Suprapubic skin (tissue), 3 donors: ENCODE data around the gene SETD5.

ENCODE experiments used
- EP300 ChIP-seq: sonication (generic); formaldehyde crosslinking; IDR thresholded peaks from one replicate; pipeline ENCODE4 v1.6.1; 2017; ENCODE audit warnings: antibody characterized with exemption
- TF ChIP-seq, protein P1 (sequence below), 2 donors: fragments of 200-600 bp in 1 of 2; fragments of 450-650 bp in 1 of 2; sonication (generic) in 1 of 2; IDR thresholded peaks; one replicate each; pipeline ENCODE4 v1.5.1; 2016 to 2019; ENCODE audit warnings: antibody characterized with exemption in 2 of 2, mild to moderate bottlenecking in 1 of 2, moderate library complexity in 1 of 2

DNA sequence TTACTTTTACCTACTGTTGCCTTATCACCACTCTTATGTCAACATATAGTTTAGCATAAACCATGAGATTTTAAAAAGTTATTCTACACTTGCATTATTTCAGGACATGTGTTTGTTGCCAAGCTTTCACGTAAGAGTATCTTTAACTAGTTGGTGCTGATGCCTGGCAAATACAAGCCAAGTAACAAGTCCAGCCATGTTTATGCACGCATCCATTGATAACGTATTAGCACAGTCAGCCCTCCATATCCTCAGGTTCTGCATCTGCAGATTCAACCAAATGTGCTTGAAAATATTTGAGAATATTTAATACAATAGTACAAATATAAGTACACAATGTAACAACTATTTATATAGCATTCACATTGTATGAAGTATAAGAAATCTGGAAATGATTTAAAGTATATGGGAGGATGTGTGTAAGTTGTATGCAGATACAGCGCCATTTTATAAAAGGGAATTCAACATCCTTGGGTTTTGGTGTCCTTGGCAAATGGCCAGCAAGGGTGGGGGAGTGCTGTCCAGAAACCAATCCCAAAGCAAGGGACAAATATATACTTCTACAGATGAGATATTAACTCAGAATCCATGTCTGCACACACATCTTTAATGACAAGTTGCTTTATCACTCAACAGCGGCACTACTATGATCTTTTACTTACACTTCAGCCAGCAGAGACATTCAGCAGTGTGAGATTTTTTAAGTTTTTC lies 8.7 kb upstream of the SETD5 start:
- no peak for TF ChIP-seq EP300
- TF ChIP-seq, protein P1, sequence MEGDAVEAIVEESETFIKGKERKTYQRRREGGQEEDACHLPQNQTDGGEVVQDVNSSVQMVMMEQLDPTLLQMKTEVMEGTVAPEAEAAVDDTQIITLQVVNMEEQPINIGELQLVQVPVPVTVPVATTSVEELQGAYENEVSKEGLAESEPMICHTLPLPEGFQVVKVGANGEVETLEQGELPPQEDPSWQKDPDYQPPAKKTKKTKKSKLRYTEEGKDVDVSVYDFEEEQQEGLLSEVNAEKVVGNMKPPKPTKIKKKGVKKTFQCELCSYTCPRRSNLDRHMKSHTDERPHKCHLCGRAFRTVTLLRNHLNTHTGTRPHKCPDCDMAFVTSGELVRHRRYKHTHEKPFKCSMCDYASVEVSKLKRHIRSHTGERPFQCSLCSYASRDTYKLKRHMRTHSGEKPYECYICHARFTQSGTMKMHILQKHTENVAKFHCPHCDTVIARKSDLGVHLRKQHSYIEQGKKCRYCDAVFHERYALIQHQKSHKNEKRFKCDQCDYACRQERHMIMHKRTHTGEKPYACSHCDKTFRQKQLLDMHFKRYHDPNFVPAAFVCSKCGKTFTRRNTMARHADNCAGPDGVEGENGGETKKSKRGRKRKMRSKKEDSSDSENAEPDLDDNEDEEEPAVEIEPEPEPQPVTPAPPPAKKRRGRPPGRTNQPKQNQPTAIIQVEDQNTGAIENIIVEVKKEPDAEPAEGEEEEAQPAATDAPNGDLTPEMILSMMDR (IDR thresholded peaks at IDR 0.05) = no peak
